PC-9 (cell line): ENCODE results near the gene NDST1.

Experiments used
- EZH2 ChIP-seq: fragments of 200-600 bp; sonication (generic); IDR thresholded peaks from 2 replicates; pipeline ENCODE4 v1.8.0; 2017; ENCODE audit warnings: antibody characterized with exemption, low read depth
- TF ChIP-seq, protein P1 (sequence below): fragments of 200-600 bp; sonication (generic); conservative IDR thresholded peaks from 2 replicates; pipeline ENCODE4 v1.6.1; 2017; ENCODE audit warnings: mixed run types, antibody characterized with exemption, mild to moderate bottlenecking, moderate library complexity

- TF ChIP-seq, protein P1, sequence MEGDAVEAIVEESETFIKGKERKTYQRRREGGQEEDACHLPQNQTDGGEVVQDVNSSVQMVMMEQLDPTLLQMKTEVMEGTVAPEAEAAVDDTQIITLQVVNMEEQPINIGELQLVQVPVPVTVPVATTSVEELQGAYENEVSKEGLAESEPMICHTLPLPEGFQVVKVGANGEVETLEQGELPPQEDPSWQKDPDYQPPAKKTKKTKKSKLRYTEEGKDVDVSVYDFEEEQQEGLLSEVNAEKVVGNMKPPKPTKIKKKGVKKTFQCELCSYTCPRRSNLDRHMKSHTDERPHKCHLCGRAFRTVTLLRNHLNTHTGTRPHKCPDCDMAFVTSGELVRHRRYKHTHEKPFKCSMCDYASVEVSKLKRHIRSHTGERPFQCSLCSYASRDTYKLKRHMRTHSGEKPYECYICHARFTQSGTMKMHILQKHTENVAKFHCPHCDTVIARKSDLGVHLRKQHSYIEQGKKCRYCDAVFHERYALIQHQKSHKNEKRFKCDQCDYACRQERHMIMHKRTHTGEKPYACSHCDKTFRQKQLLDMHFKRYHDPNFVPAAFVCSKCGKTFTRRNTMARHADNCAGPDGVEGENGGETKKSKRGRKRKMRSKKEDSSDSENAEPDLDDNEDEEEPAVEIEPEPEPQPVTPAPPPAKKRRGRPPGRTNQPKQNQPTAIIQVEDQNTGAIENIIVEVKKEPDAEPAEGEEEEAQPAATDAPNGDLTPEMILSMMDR: no peak
- TF ChIP-seq EZH2: no peak
Observed at GRCh38 chr5:150596826-150597225, 88.9 kb downstream of the NDST1 start.
